HG02840 (cell line): ENCODE data around the gene USP36.
"Not testable (repeated sequence)": the region's sequence is repeated elsewhere in the genome, so short reads cannot be mapped to it uniquely, and the experiment has no call there.

Source experiments
- ATAC-seq: cut with Tn5 transposase; IDR thresholded peaks from one replicate; pipeline ENCODE4 v1.9.1; 2021; ENCODE audit warnings: mild to moderate bottlenecking, moderate library complexity, moderate number of reproducible peaks; ENCODE audit not compliant: unreplicated experiment, low FRiP score

The USP36 gene

DNA sequence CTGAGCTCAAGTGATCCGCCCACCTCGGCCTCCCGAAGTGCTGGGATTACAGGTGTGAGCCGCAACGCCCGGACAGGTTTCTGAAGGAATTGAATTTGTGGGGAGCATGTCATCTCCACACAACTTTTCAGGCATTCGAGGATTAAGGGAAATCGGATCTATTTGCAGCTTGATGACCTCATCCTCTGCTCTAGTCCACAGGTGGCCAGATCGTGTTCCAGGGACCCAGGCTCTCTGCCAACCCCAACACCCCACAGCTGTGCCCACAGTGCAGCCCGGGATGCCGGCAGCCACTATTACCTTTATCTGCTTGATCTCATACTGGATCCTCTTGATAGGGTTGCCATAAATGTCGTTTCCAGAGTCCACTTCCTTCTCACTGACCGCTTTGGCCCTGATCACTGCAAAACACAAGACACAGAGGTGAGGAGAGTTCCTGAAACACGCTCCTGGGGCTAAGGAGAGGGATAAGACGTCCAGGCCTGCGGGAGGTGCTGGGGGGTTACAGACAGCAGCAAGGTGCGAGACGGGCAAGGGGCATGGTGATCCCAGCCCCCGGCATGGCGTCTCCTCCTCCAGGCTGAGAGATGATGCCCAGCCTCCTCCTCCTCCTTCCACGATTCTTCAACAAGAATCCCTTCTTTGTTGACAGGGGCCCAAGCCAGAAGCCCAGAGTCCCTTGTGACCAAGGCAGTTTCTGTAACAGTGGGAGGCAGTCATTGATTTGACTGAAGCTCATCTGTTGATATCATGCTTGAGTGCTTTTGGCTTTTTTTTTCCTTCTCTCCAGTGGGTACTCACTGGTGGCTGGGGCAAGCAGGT lies 33.1 kb upstream of the USP36 start:
- no peak for ATAC-seq

DNA sequence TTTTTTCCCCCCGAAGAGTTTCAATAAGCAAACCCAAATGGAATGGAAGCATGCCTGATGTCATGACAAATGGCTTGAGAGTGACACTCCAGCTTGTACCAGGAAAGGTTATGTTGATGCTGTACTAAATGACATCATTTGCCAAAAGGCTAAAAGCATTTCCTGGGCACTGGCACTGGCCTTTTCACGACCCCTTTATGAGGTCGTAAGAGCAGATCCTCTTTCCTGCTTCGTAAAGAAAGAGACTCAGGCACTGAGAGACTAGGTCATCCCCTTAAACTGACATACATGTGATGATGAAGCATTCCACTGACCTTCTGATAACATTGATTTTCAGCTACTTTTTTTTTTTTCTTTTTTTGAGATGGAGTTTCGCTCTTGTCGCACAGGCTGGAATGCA lies 31.9 kb upstream of the USP36 start:
- ATAC-seq = no peak

DNA sequence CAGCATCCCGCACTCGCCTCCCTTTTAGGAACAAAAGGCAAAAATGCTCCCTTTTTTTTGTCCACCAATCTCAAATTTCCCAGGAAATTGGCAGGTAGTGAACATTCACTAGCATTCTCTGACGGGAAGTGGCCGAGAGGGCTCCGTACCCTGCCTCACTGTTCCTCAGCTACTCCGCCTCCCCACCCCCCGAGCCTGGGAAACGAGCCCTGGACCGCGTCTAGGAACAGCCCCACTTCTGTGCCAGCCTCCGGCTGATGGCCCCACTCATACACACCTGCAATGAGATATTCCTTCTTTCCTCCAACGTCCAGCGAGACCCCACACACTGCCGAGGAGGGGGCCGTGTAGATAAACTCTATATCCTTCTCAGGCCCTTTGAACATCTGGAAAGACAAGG lies 30.0 kb upstream of the USP36 start:
- ATAC-seq = no peak

DNA sequence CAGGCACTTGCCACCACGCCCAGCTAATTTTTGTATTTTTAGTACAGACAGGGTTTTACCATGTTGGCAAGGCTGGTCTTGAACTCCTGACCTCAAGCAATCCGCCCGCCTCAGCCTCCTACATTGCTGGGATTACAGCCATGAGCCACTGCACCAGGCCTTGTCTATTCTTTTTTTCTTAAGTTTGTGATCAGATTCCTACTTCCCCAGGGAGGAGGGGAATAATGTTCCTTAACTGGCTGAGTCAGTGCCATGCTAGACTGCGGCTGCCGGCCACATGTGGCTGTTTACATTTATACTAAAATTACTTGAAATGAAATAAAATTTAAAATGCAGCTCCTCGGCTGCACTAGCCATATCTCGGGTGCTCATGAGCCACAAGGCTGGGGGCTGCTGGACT lies 27.8 kb upstream of the USP36 start:
- ATAC-seq = no peak

DNA sequence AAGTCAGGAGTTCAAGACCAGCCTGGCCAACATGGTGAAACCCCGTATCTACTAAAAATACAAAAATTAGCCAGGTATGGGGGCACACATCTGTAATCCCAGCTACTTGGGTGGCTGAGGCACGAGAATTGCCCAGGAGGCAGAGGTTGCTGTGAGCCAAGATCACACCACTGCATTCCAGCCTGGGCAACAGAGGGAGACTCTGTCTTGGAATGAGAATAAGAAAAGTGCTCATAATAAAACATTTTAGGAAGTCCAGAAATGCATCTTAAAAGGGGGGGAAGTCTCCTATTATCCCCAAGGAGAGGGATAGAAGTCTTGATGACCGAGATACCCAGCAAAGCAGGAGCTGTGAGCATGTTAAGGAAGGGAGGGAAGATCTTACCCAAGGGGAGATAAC lies 26.4 kb upstream of the USP36 start:
- not testable (repeated sequence) for ATAC-seq

DNA sequence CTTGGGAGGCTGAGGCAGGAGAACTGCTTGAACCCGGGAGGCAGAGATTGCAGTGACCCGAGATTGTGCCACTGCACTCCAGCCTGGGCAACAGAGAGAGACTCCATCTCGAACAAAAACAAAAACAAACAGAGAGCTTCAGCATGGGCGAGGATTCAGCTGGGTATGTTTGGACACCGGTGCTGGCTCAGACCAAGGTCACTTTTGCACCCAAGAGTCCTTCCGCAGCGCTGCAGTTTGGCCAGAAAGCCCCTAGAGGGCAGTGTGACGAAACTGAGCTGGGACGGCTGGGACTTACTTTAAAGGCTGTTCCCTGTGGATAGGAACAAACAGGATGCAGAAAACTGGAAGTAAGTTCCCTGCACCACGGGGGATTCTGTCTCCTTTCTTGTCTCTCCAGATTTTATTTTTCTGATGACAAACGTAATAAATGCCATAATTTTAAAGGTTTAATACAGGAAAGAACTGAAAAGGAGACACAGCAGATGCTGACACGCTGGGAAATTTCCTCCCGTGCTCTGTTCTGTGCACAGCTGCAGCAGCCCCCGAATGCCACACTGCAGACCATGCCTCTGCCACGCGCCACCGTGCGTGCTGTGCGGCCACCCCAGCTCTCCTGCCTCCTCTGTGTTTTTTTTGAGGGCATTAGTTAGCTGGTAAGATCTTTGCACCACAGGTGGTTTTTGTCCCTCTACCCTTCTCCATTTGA lies 25.2 kb upstream of the USP36 start:
- no peak for ATAC-seq

DNA sequence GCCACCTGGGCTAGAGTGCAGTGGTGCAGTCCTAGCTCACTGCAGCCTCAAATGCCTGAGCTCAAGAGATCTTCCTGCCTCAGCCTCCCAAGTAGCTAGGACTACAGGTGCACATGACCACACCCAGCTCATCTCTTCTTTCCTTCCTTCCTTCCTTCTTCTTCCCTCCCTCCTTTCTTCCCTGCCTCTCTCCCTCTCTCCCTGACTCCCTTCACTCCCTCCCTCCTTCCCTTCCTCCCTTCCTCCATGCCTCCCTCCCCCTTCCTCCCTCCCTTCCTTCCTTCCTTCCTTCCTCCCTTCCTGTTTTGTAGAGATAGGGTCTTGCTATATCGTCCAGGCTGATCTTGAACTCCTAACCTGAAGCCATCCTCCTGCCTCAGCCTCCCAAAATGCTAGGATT lies 23.5 kb upstream of the USP36 start:
- no peak for ATAC-seq

DNA sequence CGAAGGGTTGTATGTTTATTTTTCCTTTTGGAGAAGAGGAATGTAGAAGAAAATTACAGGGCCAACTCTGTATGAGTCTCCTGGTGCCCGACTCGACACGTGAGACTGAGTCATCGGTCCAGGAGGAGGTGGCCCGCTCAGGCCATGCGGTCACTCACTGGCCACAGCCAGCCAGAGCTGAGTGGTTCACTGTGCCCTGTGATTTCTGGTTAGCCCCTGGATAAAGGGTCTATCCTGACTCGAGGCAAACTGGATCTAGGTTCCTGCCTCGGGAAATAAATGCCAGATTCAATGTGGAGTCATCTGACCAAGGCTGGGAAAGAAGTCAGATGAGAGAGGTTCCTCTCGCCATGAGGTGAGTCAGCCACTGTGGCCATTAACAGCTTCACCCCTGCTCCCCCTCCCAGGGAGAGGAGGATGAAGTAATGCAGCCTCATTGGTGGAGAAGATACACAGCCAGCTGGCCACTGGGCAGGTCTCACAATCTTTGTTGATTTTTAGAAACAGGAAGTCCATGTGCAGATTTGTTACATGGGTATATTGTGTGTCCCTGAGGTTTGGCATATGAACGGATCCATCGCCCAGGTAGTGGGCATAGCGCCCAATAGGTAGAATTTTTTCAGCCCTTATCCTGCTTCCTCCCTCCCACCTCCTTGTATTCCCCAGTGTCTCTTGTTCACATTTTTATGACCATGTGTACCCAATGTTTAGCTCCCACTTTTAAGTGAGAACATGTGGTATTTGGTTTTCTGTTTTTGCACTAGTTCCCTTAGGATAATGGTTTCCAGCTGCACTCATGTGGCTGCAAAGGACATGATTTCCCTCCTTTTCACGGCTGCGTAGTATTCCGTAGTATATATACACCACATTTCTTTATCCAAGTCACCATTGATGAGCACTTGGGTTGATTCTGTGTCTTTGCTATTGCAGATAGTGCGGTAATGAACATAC lies 21.7 kb upstream of the USP36 start:
- ATAC-seq = no peak

DNA sequence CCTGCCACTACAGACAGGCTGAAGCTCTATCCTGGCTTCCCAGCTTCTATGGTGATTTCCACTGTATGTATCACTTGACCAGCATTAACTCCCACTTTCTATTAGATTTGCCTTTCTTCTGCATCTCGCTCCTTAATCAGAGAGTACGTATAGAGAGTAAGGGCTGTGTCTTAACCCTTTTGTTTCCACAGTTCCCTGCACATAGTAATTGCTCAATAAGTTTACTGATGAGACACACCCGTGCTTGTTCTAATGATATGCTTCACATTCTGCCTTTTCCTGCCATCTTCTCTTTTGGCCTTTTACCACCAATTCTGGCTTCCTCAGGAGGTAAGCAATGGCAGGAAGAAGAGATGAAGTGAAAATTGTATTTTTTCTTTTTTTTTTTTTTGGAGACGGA lies 20.6 kb upstream of the USP36 start:
- no peak for ATAC-seq

DNA sequence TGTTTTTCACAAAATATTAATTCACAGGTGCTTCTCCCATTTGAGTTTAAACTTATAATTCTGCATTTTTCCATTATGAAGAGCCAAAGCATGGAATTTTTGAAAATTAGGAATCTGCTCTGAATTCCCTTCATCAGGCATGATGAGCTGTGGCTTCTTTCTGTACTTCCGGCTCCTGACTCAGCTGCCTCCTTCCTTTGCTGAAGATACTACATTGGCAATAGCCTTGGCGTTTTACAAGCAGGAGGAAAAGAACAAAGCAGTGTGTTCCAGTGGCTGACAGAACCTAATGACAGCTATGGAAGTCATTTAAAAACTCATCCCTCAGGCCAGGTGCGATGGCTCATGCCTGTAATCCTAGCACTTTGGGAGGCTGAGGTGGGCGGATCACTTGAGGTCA lies 18.4 kb upstream of the USP36 start:
- ATAC-seq = no peak

DNA sequence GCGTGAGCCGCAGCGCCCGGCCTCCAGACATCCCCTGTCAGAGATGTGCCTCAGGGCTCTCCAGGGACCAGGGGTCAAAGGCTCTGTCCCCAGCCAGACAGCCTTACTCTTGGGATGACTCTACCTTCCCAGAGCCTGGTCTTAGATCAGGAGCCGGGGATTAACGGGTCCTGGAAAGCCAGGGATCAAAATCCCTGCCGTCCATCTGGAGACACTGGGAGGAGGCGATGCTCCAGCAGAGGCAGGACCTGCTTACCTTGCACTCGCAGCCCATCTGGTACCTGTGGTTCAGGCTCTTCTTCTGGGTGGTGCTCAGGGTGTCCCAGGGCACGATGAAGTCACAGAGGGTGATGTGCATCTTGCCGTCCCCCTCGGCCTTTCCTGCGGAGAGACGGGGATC lies 16.7 kb upstream of the USP36 start:
- ATAC-seq = no peak

DNA sequence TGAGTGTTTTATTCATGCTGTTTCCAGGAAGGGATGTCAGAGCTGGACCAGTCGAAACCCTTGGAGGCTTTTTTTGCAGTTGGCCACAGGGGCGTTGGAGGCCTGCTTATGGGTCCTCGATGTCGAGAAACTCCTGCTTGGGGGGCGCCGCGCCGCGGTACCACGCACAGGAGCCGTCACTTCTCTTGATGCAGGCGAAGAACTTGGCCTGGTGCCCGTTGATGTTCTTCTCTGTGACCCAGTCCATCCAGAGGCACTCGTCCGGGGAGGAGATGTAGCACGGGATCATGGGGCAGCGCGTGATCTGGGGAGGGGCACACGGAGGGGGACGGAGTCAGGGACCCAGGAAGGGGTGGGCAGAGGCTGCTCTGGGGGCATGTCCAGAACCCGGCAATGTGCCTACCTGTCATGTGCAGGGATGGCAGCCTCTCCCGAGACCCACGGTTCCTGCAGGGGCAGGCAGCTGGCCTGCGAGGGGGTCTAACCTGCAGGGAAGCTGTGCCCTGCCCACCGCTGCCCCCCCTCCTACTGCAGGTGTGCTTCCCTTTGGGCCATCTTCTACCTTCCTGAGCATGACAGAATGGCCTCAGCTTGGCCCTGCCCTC lies 15.0 kb upstream of the USP36 start:
- no peak for ATAC-seq

DNA sequence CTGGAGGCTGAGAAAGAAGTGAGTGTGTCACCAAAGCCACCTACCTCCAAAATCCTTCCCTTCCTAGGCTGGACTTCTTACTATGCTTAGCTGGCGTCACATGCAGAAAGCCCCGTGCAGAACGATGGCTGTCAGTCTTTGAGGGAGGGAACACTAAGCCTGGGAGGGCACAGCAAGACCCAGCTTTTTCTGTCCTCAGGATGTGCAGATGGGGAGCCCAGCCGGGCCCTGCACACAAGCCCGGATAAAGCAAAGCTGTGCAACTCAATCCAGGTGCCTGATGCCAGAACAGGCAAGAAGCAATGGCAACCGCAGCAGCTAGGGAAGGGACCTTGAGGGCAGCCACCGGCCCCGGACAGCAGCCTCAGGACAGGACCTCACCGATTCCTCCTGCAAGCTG lies 13.9 kb upstream of the USP36 start:
- ATAC-seq = no peak

DNA sequence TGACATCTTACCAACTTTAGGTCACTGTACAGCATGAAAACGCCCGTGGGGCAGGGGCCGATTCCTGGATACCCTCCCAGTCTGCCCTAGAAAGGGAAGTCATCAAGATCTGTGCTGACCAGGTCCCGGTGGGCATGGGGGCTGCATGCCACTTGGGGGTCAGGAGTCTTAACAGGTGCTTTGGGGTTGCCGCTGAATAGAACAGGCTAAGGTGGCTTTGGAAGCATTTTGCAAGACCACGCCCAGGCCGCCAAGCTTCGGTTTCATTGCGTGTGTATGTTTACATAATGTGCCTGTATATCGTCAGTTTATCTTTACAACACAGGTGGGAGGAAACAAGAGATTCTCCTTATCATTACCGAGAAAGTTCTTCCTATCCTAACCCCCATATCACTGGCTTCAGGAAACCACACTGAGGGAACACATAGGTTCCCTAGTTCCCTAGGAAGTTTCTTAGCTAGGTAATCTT lies 13.3 kb upstream of the USP36 start:
- ATAC-seq = no peak

DNA sequence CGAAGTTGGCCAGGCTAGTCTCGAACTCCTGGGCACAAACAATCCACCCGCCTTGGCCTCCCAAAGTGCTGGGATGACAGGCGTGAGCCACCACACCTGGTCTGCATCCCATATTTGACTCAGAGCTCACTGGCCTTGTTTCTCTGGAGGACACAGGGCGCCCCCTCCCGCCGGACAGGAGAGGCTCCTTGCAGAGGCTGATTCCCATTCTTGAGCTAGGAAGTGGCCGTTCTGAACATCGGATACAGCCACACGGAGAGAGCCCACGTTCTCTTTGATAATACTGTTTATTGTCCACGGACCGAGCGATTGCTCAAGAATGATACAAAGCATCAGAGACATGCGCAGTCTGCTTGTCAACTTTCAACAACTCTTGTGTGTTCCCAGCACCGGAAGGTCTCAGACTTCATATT lies 12.1 kb upstream of the USP36 start:
- ATAC-seq = no peak

DNA sequence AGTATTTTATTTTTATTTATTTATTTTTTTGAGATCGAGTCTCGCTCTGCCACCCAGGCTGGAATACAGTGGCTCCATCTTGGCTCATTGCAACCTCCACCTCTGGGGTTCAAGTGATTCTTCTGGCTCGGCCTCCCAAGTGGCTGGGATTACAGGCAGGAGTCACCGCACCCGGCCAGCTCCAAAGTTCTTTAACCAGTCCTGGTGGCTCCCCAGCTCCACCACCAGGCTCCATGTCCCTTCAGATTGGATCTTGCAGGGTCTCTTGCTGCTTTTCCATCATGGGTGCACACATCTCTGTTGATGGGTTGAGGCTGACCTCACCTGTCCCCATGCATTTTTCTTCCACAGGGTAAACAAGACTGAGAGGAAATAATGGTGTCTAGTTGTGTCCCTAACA lies 8.4 kb upstream of the USP36 start:
- no peak for ATAC-seq

DNA sequence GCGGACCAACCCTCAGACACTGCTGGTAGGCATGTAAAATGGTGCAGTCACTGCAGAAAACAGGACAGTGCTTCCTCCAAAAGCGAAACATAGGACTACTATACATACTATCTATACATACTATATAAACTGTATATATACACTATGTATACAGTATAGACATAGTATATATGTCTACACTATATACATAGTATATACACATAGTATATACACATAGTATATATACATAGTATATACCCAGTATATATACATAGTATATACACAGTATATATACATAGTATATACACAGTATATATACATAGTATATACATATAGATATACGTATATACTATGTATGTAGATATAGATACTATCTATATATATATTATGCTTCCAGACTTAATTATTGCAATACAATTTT lies 6.4 kb upstream of the USP36 start:
- ATAC-seq = no peak

DNA sequence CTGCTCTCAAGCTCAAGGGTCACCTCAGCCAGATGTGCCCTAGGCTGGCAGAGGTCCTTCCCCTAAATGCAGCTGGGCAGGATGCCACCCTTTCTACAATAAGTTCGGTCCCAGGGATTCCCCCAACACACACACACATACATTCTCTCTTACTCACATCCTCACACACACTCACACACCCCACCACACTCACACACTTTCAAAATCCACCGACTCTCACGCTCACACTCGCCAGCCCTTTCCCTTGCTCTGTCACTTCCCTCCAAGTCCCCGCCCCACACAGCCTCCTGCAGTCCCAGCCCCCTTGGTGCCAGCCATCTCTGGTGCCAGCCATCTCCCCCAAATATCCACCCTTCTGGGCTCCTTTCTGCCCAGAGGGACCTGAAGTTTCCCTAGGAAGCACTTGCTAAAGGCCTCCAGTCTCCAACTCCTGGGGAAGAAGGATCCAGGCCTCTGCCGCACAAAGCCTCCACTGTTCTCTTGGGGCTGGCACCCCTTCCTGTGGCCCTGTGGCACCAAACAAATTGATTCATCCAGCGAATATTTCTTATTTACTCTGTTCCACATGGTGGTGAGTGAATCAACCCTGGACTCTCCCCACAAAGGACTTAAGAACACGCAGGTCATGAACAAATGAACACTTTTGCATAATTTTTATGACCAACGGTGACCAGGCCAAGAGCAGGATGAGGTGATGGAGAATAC lies 3.8 kb upstream of the USP36 start:
- no peak for ATAC-seq

DNA sequence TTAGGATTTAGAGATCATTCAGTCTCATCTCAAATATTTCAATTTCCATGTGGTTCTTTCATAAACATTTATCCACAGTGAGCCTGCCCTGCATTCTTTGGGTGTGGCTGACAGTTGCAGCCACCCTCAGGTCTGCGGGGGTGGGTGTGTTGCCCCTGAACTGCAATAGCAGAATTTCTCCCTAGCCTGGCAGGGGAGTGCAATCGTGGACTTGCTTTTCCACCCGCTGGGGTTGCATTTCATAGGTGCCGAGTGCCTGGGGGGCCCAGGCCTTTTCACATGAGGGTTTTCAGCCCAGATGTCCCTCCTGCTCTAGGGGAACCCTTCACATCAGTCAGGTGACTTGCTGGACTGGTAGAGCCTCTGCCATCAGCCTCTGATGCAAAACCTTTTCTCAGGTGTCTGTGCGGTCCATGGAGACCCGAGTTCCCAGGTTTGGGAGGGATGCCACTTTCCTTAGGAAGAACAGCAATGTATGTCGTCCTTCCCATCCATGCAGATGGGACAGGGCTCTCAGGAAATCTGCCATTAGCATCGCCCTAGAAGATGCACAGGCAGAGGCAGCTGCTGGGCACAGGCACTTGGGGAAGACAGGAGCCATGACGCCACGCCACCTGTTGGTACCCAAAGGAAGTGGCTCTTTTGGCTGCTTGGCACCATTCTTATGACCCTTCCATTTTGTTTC lies 2.4 kb upstream of the USP36 start:
- no peak for ATAC-seq

DNA sequence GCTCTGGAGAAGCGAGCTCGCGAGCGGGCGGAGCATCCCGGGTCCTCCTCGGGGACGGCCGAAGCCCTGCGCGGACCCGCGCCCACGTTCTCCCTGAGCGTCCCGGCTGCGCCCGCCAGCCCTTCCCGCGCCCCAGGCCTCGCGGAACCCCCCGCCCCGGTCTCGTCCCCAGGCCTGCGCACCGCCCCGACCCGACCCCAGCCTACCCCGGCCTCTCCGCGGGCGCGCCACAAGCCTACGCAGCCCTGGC lies 159 bp downstream of the USP36 start:
- ATAC-seq = no peak
